Endothelial cell of umbilical vein (primary cell): ENCODE results near the gene TAF10. TPM values are rescaled to one million over a fixed set of nuclear protein-coding genes. Genes with fewer than 3 reads are reported as not detected.

Experiments used
- BruUV-seq: library from RNA; stranded (reverse); fragments of 400-500 nt; replicated peaks from 2 replicates; lab custom pipeline; 2021; lab: Mats Ljungman, UMichigan
- CTCF ChIA-PET: fragments of 300-600, 350-600 bp; sonication (Branson Sonifier 250); formaldehyde crosslinking; loops from one replicate; lab custom pipeline; 2021; ENCODE audit warnings: antibody characterized with exemption, inconsistent platforms; lab: Charles Lee
- POLR2A ChIA-PET: fragments of 300-600, 350-600 bp; sonication (Branson Sonifier 250); formaldehyde crosslinking; loops from one replicate; lab custom pipeline; 2021; ENCODE audit warnings: antibody characterized with exemption, inconsistent platforms; lab: Charles Lee
- DNase-seq: peaks from one replicate; pipeline ENCODE4 v3.0.0-alpha.2; 2011; ENCODE audit warnings: low read depth, low spot score
- FAIRE-seq: peaks from 2 replicates; lab custom pipeline; 2011; peaks lifted over from hg19 to GRCh38; lab: Jason Lieb, UNC
- H2AFZ ChIP-seq: 2 replicates; pipeline ENCODE4 v1.6.0; 2012; ENCODE audit warnings: low read depth, low read length, control low read depth, inconsistent platforms
- H3K27ac ChIP-seq: 2 replicates; pipeline ENCODE4 v1.5.1; 2011; ENCODE audit warnings: low read depth, mild to moderate bottlenecking, control low read depth, low read length, moderate library complexity; ENCODE audit not compliant: insufficient read depth
- H3K27me3 ChIP-seq, 2 experiments: 2 replicates each; pipeline versions ENCODE4 v1.6.0 to v1.6.1; 2011; ENCODE audit warnings: low read length in 2 of 2, mixed read lengths in 1 of 2; ENCODE audit not compliant: control insufficient read depth in 2 of 2, insufficient read depth in 2 of 2
- H3K36me3 ChIP-seq, 2 experiments: 2 replicates in 1 of 2; 3 replicates in 1 of 2; pipeline ENCODE4 v1.5.1; 2011; ENCODE audit warnings: low read length in 2 of 2, mild to moderate bottlenecking in 1 of 2, moderate library complexity in 1 of 2; ENCODE audit not compliant: control insufficient read depth in 2 of 2, insufficient read depth in 2 of 2; ENCODE audit errors: extremely low read depth in 1 of 2
- H3K4me1 ChIP-seq: 3 replicates; pipeline ENCODE4 v1.5.1; 2011; ENCODE audit warnings: mild to moderate bottlenecking, low read length; ENCODE audit not compliant: control insufficient read depth, insufficient read depth; ENCODE audit errors: extremely low read depth
- H3K4me2 ChIP-seq: 2 replicates; pipeline ENCODE4 v1.6.1; 2011; ENCODE audit warnings: low read length, control low read depth, mixed read lengths; ENCODE audit not compliant: insufficient read depth
- H3K4me3 ChIP-seq, 3 experiments: fragments of 200-600 bp in 1 of 3; sonication (generic), shearing (Covaris generic) in 1 of 3; replicated peaks in 1 of 3; 2 replicates each; pipeline ENCODE4 v1.5.1; 2011 to 2016; ENCODE audit warnings: control low read depth in 3 of 3, low read length in 3 of 3, mild to moderate bottlenecking in 2 of 3, inconsistent platforms in 1 of 3, low read depth in 1 of 3, moderate library complexity in 1 of 3; ENCODE audit not compliant: insufficient read depth in 1 of 3
- H3K79me2 ChIP-seq: 2 replicates; pipeline ENCODE4 v1.6.0; 2012; ENCODE audit warnings: low read length, inconsistent platforms; ENCODE audit not compliant: control insufficient read depth, insufficient read depth
- H3K9ac ChIP-seq: replicated peaks from 2 replicates; pipeline ENCODE3; 2011; ENCODE audit warnings: low read length, control low read depth; ENCODE audit not compliant: insufficient read depth; ENCODE audit errors: extremely low read depth
- H3K9me1 ChIP-seq: replicated peaks from 3 replicates; pipeline ENCODE4 v1.6.0; 2011; ENCODE audit warnings: mild to moderate bottlenecking, low read length; ENCODE audit not compliant: control insufficient read depth, insufficient read depth; ENCODE audit errors: extremely low read depth
- H3K9me3 ChIP-seq: replicated peaks from 2 replicates; pipeline ENCODE4 v1.5.1; 2012; ENCODE audit warnings: low read length, inconsistent platforms; ENCODE audit not compliant: control insufficient read depth, insufficient read depth
- H4K20me1 ChIP-seq: replicated peaks from 2 replicates; pipeline ENCODE3; 2011; ENCODE audit warnings: mild to moderate bottlenecking, low read length; ENCODE audit not compliant: control insufficient read depth, insufficient read depth; ENCODE audit errors: extremely low read depth
- EZH2 ChIP-seq: IDR thresholded peaks from 2 replicates; pipeline ENCODE4 v1.6.1; 2012; ENCODE audit warnings: borderline replicate concordance, low read depth, mild to moderate bottlenecking, moderate library complexity, low read length, inconsistent platforms; ENCODE audit not compliant: severe bottlenecking
- FOS ChIP-seq: IDR thresholded peaks from 2 replicates; pipeline ENCODE4 v1.6.1; 2011; ENCODE audit warnings: mild to moderate bottlenecking, low read length, moderate library complexity, borderline replicate concordance; ENCODE audit not compliant: insufficient read depth
- GATA2 ChIP-seq: IDR thresholded peaks from 2 replicates; pipeline ENCODE4 v1.7.0; 2011; ENCODE audit warnings: low read depth, mild to moderate bottlenecking, moderate library complexity, mixed read lengths, low read length; ENCODE audit not compliant: insufficient read length, insufficient read depth
- JUN ChIP-seq: IDR thresholded peaks from 2 replicates; pipeline ENCODE4 v1.6.1; 2011; ENCODE audit warnings: borderline replicate concordance, low read depth; ENCODE audit not compliant: insufficient read length, insufficient read depth
- MAX ChIP-seq: IDR thresholded peaks from 2 replicates; pipeline ENCODE4 v1.6.1; 2011; ENCODE audit not compliant: insufficient read depth, insufficient read length
- MYC ChIP-seq: IDR thresholded peaks from one replicate; pipeline ENCODE4 v1.6.1; 2011; ENCODE audit warnings: mild to moderate bottlenecking, low read depth, low read length
- POLR2A ChIP-seq: IDR thresholded peaks from 2 replicates; pipeline ENCODE4 v1.6.1; 2012; ENCODE audit warnings: low read depth, mild to moderate bottlenecking, control low read depth, low read length
- POLR2AphosphoS5 ChIP-seq: IDR thresholded peaks from 2 replicates; pipeline ENCODE4 v1.6.1; 2012; ENCODE audit warnings: low read depth, mild to moderate bottlenecking, control low read depth, low read length, moderate library complexity; ENCODE audit not compliant: insufficient read depth
- dilution Hi-C: fragments of 300-500 bp; cut with MboI; formaldehyde crosslinking; loops from one replicate; pipeline ENCODE4 v1.15.0; 2019; ENCODE audit warnings: low sequenced_read_pairs; ENCODE audit not compliant: extremely low pct_ligation_motif_present
- intact Hi-C: fragments of 100-400 bp; cut with micrococcal nuclease; formaldehyde crosslinking; loops from one replicate; pipeline ENCODE4 v1.10.0; 2022
- polyA plus RNA-seq, 4 experiments: library from polyadenylated mRNA; depleted of rRNA in 3 of 4; stranded (reverse) in 3 of 4; unstranded in 1 of 4; fragments of >200 nt; gene quantifications; 2 replicates each; pipeline versions ENCODE4 v1.2.1 to v1.2.3, GENCODE V29; 2011 to 2012; ENCODE audit warnings: missing spikeins in 1 of 4
- total RNA-seq: library from RNA; stranded (reverse); gene quantifications from 2 replicates; pipeline ENCODE4 v1.2.3, GENCODE V29; 2021
- TF ChIP-seq, protein P1 (sequence below), 2 donors: IDR thresholded peaks; 1 replicate in 1 of 2; 2 replicates in 1 of 2; pipeline ENCODE4 v1.5.1; 2011; ENCODE audit warnings: low read length in 2 of 2, mild to moderate bottlenecking in 2 of 2, moderate library complexity in 2 of 2, control low read depth in 1 of 2, inconsistent platforms in 1 of 2, low read depth in 1 of 2; ENCODE audit not compliant: insufficient read depth in 1 of 2; ENCODE audit errors: extremely low read depth in 1 of 2

Gene TAF10
- total and polyA plus RNA-seq, 2 donors (not counting 3 experiments of a cell fraction or from before 2014, with no cell fraction given), result 86.2 to 149 TPM

GRCh38 chr11:6588018-6588417 is 24.0 kb downstream of the TAF10 start:
- no peak for DNase-seq
- ChIA-PET POLR2A (no interaction called here), CTCF (interaction anchor here (1.1 kb wide), 2 partner anchors 9 to 15 kb away, joined by 3 to 4 read pairs; no protein-coding TSS in a partner anchor)
- Histone ChIP-seq H3K9me1 (no peaks in the 10 kb centered on the region), H3K4me3 (no peak overlapping the region), H3K4me1 (no peaks in the 10 kb centered on the region), H3K36me3 (peaks cover 0 to 1% of the 10 kb centered on the region in 2 experiments), H3K27me3 (no peaks in the 10 kb centered on the region), H3K27ac (no peak overlapping the region), H2AFZ (no peak overlapping the region), H3K4me2 (no peak overlapping the region), H3K79me2 (no peaks in the 10 kb centered on the region), H3K9me3 (no peaks in the 10 kb centered on the region), H4K20me1 (no peaks in the 10 kb centered on the region), H3K9ac (no peak overlapping the region)
- BruUV-seq, result no TSS peak
- no peak for FAIRE-seq
- intact Hi-C loops (no loop called here), dilution Hi-C loops (no loop called here)
- no peak for TF ChIP-seq MAX
- no peak for TF ChIP-seq FOS
- no peak for TF ChIP-seq POLR2A
- no peak for TF ChIP-seq JUN
- no peak for TF ChIP-seq POLR2AphosphoS5
- no peak for TF ChIP-seq GATA2
- TF ChIP-seq MYC, result no peak
- no peak for TF ChIP-seq EZH2

GRCh38 chr11:6587360-6587953 is 24.6 kb downstream of the TAF10 start:
- Histone ChIP-seq H3K79me2 (no peaks in the 10 kb centered on the region), H3K27ac (no peak overlapping the region), H4K20me1 (no peaks in the 10 kb centered on the region), H3K36me3 (no peaks in the 10 kb centered on the region), H3K27me3 (no peaks in the 10 kb centered on the region), H3K4me2 (no peak overlapping the region), H3K9me1 (no peaks in the 10 kb centered on the region), H3K4me1 (no peaks in the 10 kb centered on the region), H2AFZ (no peak overlapping the region), H3K9ac (no peak overlapping the region), H3K4me3 (no peak overlapping the region), H3K9me3 (no peaks in the 10 kb centered on the region)
- no TSS peak for BruUV-seq
- FAIRE-seq (no peak), DNase-seq (no peak)
- TF ChIP-seq POLR2AphosphoS5, result no peak
- TF ChIP-seq MAX, result no peak
- no peak for TF ChIP-seq JUN
- no peak for TF ChIP-seq MYC
- no peak for TF ChIP-seq POLR2A
- TF ChIP-seq, protein P1, sequence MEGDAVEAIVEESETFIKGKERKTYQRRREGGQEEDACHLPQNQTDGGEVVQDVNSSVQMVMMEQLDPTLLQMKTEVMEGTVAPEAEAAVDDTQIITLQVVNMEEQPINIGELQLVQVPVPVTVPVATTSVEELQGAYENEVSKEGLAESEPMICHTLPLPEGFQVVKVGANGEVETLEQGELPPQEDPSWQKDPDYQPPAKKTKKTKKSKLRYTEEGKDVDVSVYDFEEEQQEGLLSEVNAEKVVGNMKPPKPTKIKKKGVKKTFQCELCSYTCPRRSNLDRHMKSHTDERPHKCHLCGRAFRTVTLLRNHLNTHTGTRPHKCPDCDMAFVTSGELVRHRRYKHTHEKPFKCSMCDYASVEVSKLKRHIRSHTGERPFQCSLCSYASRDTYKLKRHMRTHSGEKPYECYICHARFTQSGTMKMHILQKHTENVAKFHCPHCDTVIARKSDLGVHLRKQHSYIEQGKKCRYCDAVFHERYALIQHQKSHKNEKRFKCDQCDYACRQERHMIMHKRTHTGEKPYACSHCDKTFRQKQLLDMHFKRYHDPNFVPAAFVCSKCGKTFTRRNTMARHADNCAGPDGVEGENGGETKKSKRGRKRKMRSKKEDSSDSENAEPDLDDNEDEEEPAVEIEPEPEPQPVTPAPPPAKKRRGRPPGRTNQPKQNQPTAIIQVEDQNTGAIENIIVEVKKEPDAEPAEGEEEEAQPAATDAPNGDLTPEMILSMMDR (IDR thresholded peaks at IDR 0.05; ENCODE audit: extremely low read depth in 1 of 2, insufficient read depth in 1 of 2, low read depth in 1 of 2, low read length in 2 of 2), result no peak
- TF ChIP-seq FOS, result no peak
- no peak for TF ChIP-seq EZH2
- TF ChIP-seq GATA2, result no peak
- ChIA-PET POLR2A (no interaction called here), CTCF (interaction anchor here (0.8 to 1.4 kb wide), 4 partner anchors 8 to 17 kb away, joined by 3 to 4 read pairs (median 4); no protein-coding TSS in a partner anchor)
- dilution Hi-C loops, result no loop called here
- intact Hi-C loops, result no loop called here
